ENCODE data around the gene TLE3. TPM values are rescaled to one million over a fixed set of nuclear protein-coding genes. Genes with fewer than 3 reads are reported as not detected.

The TLE3 gene
- total and polyA plus RNA-seq, 10 donors: 23.7 to 141 (median 104) TPM

DNA sequence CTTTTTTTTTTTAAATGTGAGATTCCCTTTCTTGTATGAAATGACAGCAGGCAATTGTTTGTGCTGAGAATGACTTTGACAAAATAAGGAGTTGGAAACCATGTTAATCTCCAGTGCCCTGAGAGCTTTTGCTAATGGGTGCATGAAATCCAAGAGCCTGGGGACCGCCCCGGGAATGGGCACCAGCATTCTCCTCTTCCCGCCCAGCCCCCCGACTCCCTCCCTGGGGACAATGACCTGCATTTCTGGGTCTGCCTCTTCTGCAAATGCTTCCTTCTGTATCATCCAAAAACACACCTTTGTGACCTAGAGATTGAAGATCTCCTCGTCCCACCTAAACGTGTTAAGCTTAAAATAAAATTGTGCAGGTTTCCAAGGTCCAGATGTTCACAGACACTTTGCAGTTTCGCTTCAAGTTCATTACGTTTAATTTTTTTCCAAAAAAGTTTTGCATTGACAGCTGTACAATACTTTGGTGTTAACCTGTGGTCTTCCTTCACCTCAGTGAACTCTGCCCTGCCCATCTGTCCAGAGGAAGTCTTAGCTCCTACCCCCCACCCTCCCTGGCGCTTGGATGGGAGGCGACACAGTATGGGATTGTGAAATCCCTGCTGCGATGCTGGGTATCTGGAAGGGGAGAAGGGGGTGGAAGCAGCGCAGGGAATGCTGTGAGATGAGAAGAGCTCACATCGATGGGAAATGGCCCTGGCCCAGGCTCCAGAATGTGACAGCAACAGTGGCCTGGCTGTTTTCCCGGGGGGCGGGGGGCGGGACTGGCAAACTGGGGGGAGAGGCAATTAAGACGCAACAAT is 50.1 kb downstream of the TLE3 start:
- peaks cover 0 to 23% (median 6%) of the 10 kb centered on the region in 6 donors for H3K4me1 ChIP-seq
- intact Hi-C loops (cut with DNase I; ENCODE audit: low total_unique reads): no loop called here
- H3K27ac ChIP-seq: peak overlapping the region in 3 of 8 donors; percentile 15 to 51 (median 29)
- DNase-seq: peak; percentile 48
- no peaks in the 10 kb centered on the region for H3K9me3 ChIP-seq
- peaks cover 5 to 76% (median 48%) of the 10 kb centered on the region in 6 donors for H3K36me3 ChIP-seq
- no peaks in the 10 kb centered on the region for H3K27me3 ChIP-seq (replicated peaks in 1 of 7)
- no peak overlapping the region for H3K4me3 ChIP-seq
- WGBS, 5 donors: 73 to 83% (median 78%) methylated on average over 17 of the region's 17 CpGs
- TF ChIP-seq, protein P1, sequence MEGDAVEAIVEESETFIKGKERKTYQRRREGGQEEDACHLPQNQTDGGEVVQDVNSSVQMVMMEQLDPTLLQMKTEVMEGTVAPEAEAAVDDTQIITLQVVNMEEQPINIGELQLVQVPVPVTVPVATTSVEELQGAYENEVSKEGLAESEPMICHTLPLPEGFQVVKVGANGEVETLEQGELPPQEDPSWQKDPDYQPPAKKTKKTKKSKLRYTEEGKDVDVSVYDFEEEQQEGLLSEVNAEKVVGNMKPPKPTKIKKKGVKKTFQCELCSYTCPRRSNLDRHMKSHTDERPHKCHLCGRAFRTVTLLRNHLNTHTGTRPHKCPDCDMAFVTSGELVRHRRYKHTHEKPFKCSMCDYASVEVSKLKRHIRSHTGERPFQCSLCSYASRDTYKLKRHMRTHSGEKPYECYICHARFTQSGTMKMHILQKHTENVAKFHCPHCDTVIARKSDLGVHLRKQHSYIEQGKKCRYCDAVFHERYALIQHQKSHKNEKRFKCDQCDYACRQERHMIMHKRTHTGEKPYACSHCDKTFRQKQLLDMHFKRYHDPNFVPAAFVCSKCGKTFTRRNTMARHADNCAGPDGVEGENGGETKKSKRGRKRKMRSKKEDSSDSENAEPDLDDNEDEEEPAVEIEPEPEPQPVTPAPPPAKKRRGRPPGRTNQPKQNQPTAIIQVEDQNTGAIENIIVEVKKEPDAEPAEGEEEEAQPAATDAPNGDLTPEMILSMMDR (IDR thresholded peaks at IDR 0.05 in 8 of 11, conservative IDR thresholded peaks at IDR 0.05 in 3 of 11): no peak
- TF ChIP-seq POLR2AphosphoS5 (IDR thresholded peaks at IDR 0.05): peak in 1 of 3 donors; percentile 24

DNA sequence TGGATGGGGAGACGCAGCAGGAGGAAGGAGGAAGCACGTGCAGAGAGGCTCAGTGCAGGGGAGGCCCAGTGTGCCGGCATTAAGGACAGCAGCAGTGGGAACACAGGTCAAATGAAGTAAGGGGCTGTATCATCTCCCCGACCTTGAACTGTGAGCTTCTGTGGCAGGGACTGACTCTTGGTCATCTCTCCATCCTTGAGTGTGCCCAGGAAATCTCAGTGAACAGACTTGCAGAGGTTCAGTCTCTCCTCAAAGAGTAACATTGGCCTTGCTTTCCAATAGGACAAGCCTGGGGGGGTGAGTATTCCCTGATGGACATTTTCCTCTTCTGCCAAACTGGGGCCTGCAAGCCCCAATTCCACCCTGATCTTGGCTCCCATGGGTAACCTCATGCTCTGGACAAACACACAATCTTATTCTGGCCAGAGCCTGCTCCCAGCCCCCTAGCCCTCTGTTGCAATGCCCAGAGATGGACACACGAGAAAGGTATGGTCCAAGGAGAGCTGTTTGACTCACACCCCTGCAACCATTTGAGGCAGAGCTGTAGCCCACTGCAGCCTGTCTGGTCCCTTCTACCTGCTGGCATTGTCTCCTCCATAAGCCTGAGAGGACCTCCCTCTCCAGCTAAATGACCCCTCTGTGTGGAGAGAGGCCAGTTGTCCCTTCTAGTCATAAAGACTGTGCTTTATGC is 50.9 kb downstream of the TLE3 start:
- peaks cover 5 to 68% (median 40%) of the 10 kb centered on the region in 6 donors for H3K36me3 ChIP-seq
- WGBS, 5 donors: 80 to 92% (median 91%) methylated on average over 5 of the region's 5 CpGs
- H3K4me3 ChIP-seq: no peak overlapping the region
- no peaks in the 10 kb centered on the region for H3K27me3 ChIP-seq (replicated peaks in 1 of 7)
- TF ChIP-seq, protein P1 (IDR thresholded peaks at IDR 0.05 in 8 of 11, conservative IDR thresholded peaks at IDR 0.05 in 3 of 11): no peak
- peak in 1 of 3 donors; percentile 53 for TF ChIP-seq POLR2AphosphoS5 (IDR thresholded peaks at IDR 0.05)
- H3K9me3 ChIP-seq: no peaks in the 10 kb centered on the region
- H3K4me1 ChIP-seq: peaks cover 0 to 23% (median 6%) of the 10 kb centered on the region in 6 donors
- peak overlapping the region in 3 of 8 donors; percentile 15 to 51 (median 29) for H3K27ac ChIP-seq
- DNase-seq: peak; percentile 39
- intact Hi-C loops (cut with DNase I; ENCODE audit: low total_unique reads): no loop called here

- DNase-seq: no peak
- TF ChIP-seq, protein P1 (IDR thresholded peaks at IDR 0.05 in 8 of 11, conservative IDR thresholded peaks at IDR 0.05 in 3 of 11): no peak
- no peak for TF ChIP-seq POLR2AphosphoS5 (IDR thresholded peaks at IDR 0.05)
- TF ChIP-seq POLR2A (IDR thresholded peaks at IDR 0.05): no peak
- Histone ChIP-seq H3K36me3 (peaks cover 0 to 51% (median 22%) of the 10 kb centered on the region in 6 donors), H3K9me3 (no peaks in the 10 kb centered on the region), H3K4me3 (no peak overlapping the region), H3K27me3 (replicated peaks in 1 of 7) (no peaks in the 10 kb centered on the region), H3K27ac (no peak overlapping the region), H3K4me1 (peaks cover 0 to 23% (median 6%) of the 10 kb centered on the region in 6 donors)
- intact Hi-C loops (cut with DNase I; ENCODE audit: low total_unique reads): no loop called here
These were observed 52.7 kb downstream of the TLE3 start for GRCh38 chr15:70045045-70045444.

DNA sequence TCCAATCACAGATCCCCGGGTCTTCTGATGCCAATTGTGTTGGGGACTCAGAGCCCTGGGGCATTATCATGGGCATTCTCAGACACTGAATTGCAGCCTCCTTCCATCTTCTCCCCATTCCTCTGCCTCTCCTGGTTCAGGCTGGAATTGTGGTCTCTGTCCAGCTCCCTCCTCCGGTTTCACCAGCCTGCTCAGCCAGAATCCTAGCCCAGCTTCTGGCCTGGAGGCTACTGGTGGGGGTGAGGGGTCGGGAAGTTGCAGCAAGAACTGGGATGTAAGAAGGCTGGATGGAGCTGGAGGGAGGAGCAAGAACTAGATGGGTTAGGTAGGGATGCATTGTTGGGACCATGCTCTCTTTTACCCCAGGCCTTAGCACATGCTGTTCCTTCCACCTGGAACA is 53.5 kb downstream of the TLE3 start:
- TF ChIP-seq POLR2AphosphoS5 (IDR thresholded peaks at IDR 0.05) (no peak), POLR2A (IDR thresholded peaks at IDR 0.05) (no peak)
- TF ChIP-seq, protein P1 (IDR thresholded peaks at IDR 0.05 in 8 of 11, conservative IDR thresholded peaks at IDR 0.05 in 3 of 11): no peak
- intact Hi-C loops (cut with DNase I; ENCODE audit: low total_unique reads): no loop called here
- 91 to 95% (median 94%) methylated on average over 3 of the region's 3 CpGs for WGBS, 5 donors
- H3K4me3 ChIP-seq: no peak overlapping the region
- no peaks in the 10 kb centered on the region for H3K9me3 ChIP-seq
- no peaks in the 10 kb centered on the region for H3K27me3 ChIP-seq (replicated peaks in 1 of 7)
- H3K4me1 ChIP-seq: peaks cover 0 to 22% (median 4%) of the 10 kb centered on the region in 6 donors
- DNase-seq: peak; percentile 46
- H3K36me3 ChIP-seq: peaks cover 0 to 42% (median 13%) of the 10 kb centered on the region in 6 donors
- no peak overlapping the region for H3K27ac ChIP-seq

Measured in spleen (tissue), 11 donors.